BJ (cell line): ENCODE data around the gene HS6ST3. TPM values are rescaled to one million over a fixed set of nuclear protein-coding genes. Genes with fewer than 3 reads are reported as not detected.
"Not testable (repeated sequence)": the region's sequence is repeated elsewhere in the genome, so short reads cannot be mapped to it uniquely, and the experiment has no call there.

Source experiments
- CTCF ChIA-PET: fragments of 350-600 bp; formaldehyde crosslinking; extraction: SDS; loops from one replicate; lab custom pipeline; 2021; ENCODE audit warnings: antibody characterized with exemption, inconsistent platforms; lab: Yijun Ruan, JAX
- POLR2A ChIA-PET: fragments of 300-600 bp; sonication (Branson Sonifier 250); formaldehyde crosslinking; extraction: SDS; loops from one replicate; lab custom pipeline; 2021; ENCODE audit warnings: antibody characterized with exemption; lab: Charles Lee
- DNase-seq: peaks from one replicate; pipeline ENCODE4 v3.0.0-alpha.2; 2011; ENCODE audit warnings: low read depth
- H3K27me3 ChIP-seq: 2 replicates; pipeline ENCODE4 v1.6.0; 2011; ENCODE audit warnings: low read length; ENCODE audit not compliant: control insufficient read depth, insufficient read depth
- H3K36me3 ChIP-seq: 2 replicates; pipeline ENCODE4 v1.5.1; 2011; ENCODE audit warnings: low read length; ENCODE audit not compliant: control insufficient read depth, insufficient read depth
- H3K4me3 ChIP-seq: 2 replicates; pipeline ENCODE4 v1.5.1; 2011; ENCODE audit warnings: low read depth, mild to moderate bottlenecking, control low read depth, low read length
- CTCF ChIP-seq: IDR thresholded peaks from 2 replicates; pipeline ENCODE4 v1.5.1; 2011; ENCODE audit warnings: low read depth, mild to moderate bottlenecking, control low read depth, inconsistent platforms, low read length, moderate library complexity; ENCODE audit not compliant: insufficient read depth
- polyA plus RNA-seq: library from polyadenylated mRNA; depleted of rRNA; stranded (reverse); fragments of >200 nt; gene quantifications from 2 replicates; pipeline ENCODE4 v1.2.3, GENCODE V29; 2011

Gene HS6ST3
- polyA plus RNA-seq, 1 experiment = not detected

GRCh38 chr13:96500953-96501352, 411.0 kb downstream of the HS6ST3 start:
- POLR2A ChIA-PET = no interaction called here
- TF ChIP-seq CTCF = no peak
- DNase-seq = no peak
- Histone ChIP-seq H3K36me3 (no peaks in the 10 kb centered on the region), H3K27me3 (no peaks in the 10 kb centered on the region), H3K4me3 (no peak overlapping the region)
- CTCF ChIA-PET = no interaction called here

GRCh38 chr13:96503481-96503880, 413.6 kb downstream of the HS6ST3 start:
- ChIA-PET CTCF (no interaction called here), POLR2A (no interaction called here)
- Histone ChIP-seq H3K4me3 (no peak overlapping the region), H3K36me3 (no peaks in the 10 kb centered on the region), H3K27me3 (no peaks in the 10 kb centered on the region)
- no peak for TF ChIP-seq CTCF
- DNase-seq = no peak

- Histone ChIP-seq H3K36me3 (no peaks in the 10 kb centered on the region), H3K4me3 (no peak overlapping the region), H3K27me3 (no peaks in the 10 kb centered on the region)
- DNase-seq = no peak
- TF ChIP-seq CTCF = no peak
- ChIA-PET POLR2A (no interaction called here), CTCF (no interaction called here)
These were observed 421.7 kb downstream of the HS6ST3 start for GRCh38 chr13:96511587-96511986.

GRCh38 chr13:96519380-96519779, 429.5 kb downstream of the HS6ST3 start:
- ChIA-PET CTCF (no interaction called here), POLR2A (no interaction called here)
- DNase-seq = no peak

GRCh38 chr13:96524398-96525020, 434.6 kb downstream of the HS6ST3 start:
- POLR2A ChIA-PET, H3K27me3 ChIP-seq, H3K36me3 ChIP-seq, CTCF ChIA-PET, DNase-seq, H3K4me3 ChIP-seq: not testable (repeated sequence)

More at GRCh38 chr13:96519380-96519779, 429.5 kb downstream of the HS6ST3 start:
- TF ChIP-seq CTCF = no peak
- no peak overlapping the region for H3K4me3 ChIP-seq
- H3K36me3 ChIP-seq = no peaks in the 10 kb centered on the region
- no peaks in the 10 kb centered on the region for H3K27me3 ChIP-seq

- POLR2A ChIA-PET = no interaction called here
- H3K4me3 ChIP-seq = no peak overlapping the region
- TF ChIP-seq CTCF = no peak
- H3K27me3 ChIP-seq = no peaks in the 10 kb centered on the region
- CTCF ChIA-PET = no interaction called here
- H3K36me3 ChIP-seq = no peaks in the 10 kb centered on the region
- DNase-seq = no peak
These were observed 435.8 kb downstream of the HS6ST3 start for GRCh38 chr13:96525715-96526114.
